NT2/D1 (cell line): ENCODE results near the gene RIC3.
A peak's percentile ranks its signal among the peaks of the same experiment; 100 is the strongest.

Experiments
- DNase-seq: peaks from one replicate; pipeline ENCODE4 v3.0.0-alpha.2; 2011; ENCODE audit warnings: low read depth, low spot score
- H3K27me3 ChIP-seq: 2 replicates; pipeline ENCODE4 v1.6.0; 2011; ENCODE audit warnings: mild to moderate bottlenecking; ENCODE audit not compliant: insufficient read length, insufficient read depth
- H3K36me3 ChIP-seq: 2 replicates; pipeline ENCODE4 v1.6.1; 2011; ENCODE audit warnings: mild to moderate bottlenecking, low read length, mixed read lengths; ENCODE audit not compliant: insufficient read depth, insufficient read length
- H3K4me1 ChIP-seq: 2 replicates; pipeline ENCODE4 v1.5.1; 2011; ENCODE audit not compliant: insufficient read depth, insufficient read length
- H3K4me3 ChIP-seq: 2 replicates; pipeline ENCODE4 v1.5.1; 2011; ENCODE audit warnings: low read depth; ENCODE audit not compliant: insufficient read length
- H3K9ac ChIP-seq: 2 replicates; pipeline ENCODE4 v1.6.0; 2011; ENCODE audit warnings: low read depth; ENCODE audit not compliant: insufficient read length
- H3K9me3 ChIP-seq: 2 replicates; pipeline ENCODE4 v1.5.1; 2011; ENCODE audit warnings: mild to moderate bottlenecking, low read length; ENCODE audit not compliant: insufficient read depth
- SUZ12 ChIP-seq: IDR thresholded peaks from 2 replicates; pipeline ENCODE4 v1.6.1; 2011; ENCODE audit not compliant: insufficient read length, insufficient read depth; ENCODE audit errors: extremely low read depth
- YY1 ChIP-seq: IDR thresholded peaks from 2 replicates; pipeline ENCODE4 v1.6.1; 2011; ENCODE audit not compliant: insufficient read length, insufficient read depth
- ZNF274 ChIP-seq: IDR thresholded peaks from 2 replicates; pipeline ENCODE4 v1.6.1; 2011; ENCODE audit warnings: mild to moderate bottlenecking, low read depth, low read length

RIC3 gene

DNA sequence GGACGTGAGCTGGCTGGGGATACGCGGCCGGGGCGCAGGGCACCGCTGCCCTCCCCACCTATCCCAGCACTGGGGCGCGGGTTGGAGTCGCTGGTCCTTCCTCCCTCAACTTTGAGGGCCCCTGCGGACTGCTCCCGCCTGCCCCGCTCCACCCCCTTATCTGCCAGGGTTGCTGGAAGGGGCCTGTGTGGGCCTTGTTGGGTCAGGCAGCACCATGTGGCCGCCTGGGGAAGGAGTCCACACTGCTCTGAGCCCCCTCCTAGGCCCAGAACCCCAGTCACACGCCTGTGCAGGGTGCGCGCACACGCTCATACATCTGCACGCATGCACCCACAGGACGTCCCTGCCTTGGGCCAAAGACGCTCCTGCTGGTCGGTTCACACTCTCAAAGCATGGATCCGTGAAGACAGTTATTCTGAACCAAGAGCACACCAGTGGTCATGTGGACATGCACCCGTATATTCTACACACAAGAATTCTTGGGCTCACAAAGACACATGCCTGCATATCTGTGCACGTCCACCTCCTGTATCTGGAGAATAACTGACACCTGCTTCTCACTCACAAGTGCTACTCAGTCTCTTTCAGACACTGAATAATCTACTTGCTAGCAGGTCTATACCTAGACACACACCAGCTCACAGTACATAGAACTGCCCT is 87.1 kb downstream of the RIC3 start:
- no peak for TF ChIP-seq ZNF274
- no peak for TF ChIP-seq YY1
- TF ChIP-seq SUZ12, result no peak
- peaks cover 29% of the 10 kb centered on the region for H3K27me3 ChIP-seq
- H3K36me3 ChIP-seq, result peaks cover 7% of the 10 kb centered on the region
- no peaks in the 10 kb centered on the region for H3K9me3 ChIP-seq
- peaks cover 29% of the 10 kb centered on the region for H3K4me1 ChIP-seq
- no peak for DNase-seq
- H3K9ac ChIP-seq, result peak overlapping the region; percentile 68
- peak overlapping the region; percentile 69 for H3K4me3 ChIP-seq

- peaks cover 29% of the 10 kb centered on the region for H3K27me3 ChIP-seq
- H3K36me3 ChIP-seq, result peaks cover 7% of the 10 kb centered on the region
- peak within 1 kb of the TSS; percentile 69 for H3K4me3 ChIP-seq
- no peak for DNase-seq
- peak within 1 kb of the TSS; percentile 68 for H3K9ac ChIP-seq
- H3K9me3 ChIP-seq, result no peaks in the 10 kb centered on the region
- TF ChIP-seq YY1, result no peak
- TF ChIP-seq ZNF274, result no peak
- TF ChIP-seq SUZ12, result no peak
- peaks cover 24% of the 10 kb centered on the region for H3K4me1 ChIP-seq
These were observed 87.9 kb downstream of the RIC3 start, which contains the start of gene TUB for GRCh38 chr11:8080674-8081590. Gene TUB, plus strand, starts transcription at chr11:8081211. Its CDS starts 300 bp downstream, at chr11:8081511.

DNA sequence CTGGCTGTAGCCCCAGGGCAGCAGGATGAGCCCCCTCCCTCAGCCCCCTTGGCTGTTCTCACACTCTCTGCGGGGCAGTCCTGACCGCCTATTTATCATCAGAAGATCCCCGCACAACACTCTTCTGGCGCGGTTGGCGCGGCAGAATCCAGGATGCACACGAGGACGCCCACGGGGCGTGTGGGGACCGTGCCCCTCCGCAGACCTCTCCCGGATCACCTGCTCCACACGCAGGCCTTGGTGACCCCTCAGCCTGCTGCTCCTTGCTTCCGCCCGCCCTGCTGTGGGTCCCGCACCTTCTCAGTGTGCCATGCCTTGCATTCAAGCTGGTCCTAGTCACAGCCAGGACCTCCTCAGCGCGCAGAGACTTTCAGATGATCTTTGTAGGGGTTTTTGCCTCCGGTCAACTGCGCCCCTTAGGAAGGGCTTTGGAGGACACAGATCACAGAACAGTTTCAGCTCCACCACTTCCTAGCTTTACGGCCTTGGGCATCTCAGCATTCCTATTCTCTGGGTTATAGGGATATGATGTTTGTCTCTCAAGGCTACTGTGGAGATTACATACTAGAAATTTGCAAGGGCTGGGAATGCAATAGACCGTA is 88.7 kb downstream of the RIC3 start:
- no peak for DNase-seq
- no peaks in the 10 kb centered on the region for H3K9me3 ChIP-seq
- H3K9ac ChIP-seq, result peak overlapping the region; percentile 66
- peak overlapping the region; percentile 69 for H3K4me3 ChIP-seq
- peaks cover 7% of the 10 kb centered on the region for H3K36me3 ChIP-seq
- H3K4me1 ChIP-seq, result peaks cover 19% of the 10 kb centered on the region
- H3K27me3 ChIP-seq, result peaks cover 29% of the 10 kb centered on the region
- TF ChIP-seq YY1 (no peak), ZNF274 (no peak), SUZ12 (no peak)

DNA sequence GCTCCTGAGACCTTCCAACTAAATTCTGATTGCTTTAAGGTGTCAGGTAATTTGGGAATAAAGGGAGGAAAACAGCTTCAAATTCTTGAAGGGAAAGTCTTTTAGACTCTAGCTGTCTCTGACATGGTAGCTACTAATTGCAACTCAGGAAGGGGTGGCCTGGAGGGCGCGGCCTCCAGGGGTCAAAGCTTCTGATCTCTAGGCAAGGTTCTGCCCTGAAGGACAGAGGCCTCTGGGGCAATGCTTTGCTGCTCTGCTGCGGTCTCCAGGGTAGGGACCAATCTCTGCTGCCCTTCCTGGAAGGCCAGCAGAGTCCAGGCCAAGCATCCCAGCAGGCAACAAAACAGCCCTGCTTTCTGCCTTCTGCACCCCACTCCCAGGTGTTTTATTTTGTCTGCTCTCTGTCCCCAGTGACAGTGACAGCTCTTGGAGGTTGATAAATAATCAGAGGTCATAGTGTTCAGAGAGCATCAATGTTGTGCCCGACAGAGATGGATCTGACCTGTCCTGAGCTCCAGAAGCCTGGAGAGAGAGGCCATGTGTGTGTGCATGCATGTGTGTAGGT is 89.6 kb downstream of the RIC3 start:
- no peak for TF ChIP-seq SUZ12
- TF ChIP-seq YY1, result no peak
- TF ChIP-seq ZNF274, result no peak
- peaks cover 29% of the 10 kb centered on the region for H3K27me3 ChIP-seq
- no peak overlapping the region for H3K9ac ChIP-seq
- peaks cover 7% of the 10 kb centered on the region for H3K36me3 ChIP-seq
- no peaks in the 10 kb centered on the region for H3K9me3 ChIP-seq
- DNase-seq, result no peak
- H3K4me3 ChIP-seq, result no peak overlapping the region
- H3K4me1 ChIP-seq, result peaks cover 16% of the 10 kb centered on the region

DNA sequence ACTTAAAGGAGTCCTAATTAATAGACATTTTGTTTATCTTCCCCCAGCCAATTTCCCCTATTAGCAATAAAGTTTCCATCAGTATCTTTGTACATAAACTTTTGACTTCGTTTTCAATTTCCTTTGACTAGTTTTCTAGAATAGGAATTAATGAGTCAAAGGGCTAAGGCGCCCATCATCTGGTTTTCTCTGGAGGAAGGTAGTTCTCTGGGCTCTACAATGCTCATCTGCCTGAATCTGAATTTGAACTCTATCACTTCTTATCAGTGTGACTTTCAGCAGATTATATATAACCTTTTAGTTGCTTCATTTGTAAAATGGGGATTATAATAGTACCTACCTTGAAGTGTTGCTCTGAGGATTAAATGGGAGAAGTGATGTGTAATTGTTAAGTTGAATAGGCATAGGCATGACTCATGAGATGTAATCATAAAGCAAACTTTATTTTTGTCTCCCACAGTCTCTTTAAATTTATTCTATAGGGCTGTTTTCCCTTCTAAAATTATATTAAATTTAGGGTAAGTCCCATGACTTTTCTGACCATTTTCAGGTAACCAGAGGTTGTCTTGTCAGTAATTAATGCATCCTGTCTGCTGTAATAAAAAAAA is 93.6 kb downstream of the RIC3 start:
- TF ChIP-seq SUZ12, result no peak
- no peak for TF ChIP-seq YY1
- TF ChIP-seq ZNF274, result no peak
- no peak overlapping the region for H3K4me3 ChIP-seq
- H3K4me1 ChIP-seq, result peaks cover 10% of the 10 kb centered on the region
- H3K36me3 ChIP-seq, result no peaks in the 10 kb centered on the region
- peaks cover 21% of the 10 kb centered on the region for H3K27me3 ChIP-seq
- H3K9ac ChIP-seq, result no peak overlapping the region
- H3K9me3 ChIP-seq, result no peaks in the 10 kb centered on the region
- DNase-seq, result no peak

- no peak for DNase-seq
- no peak overlapping the region for H3K9ac ChIP-seq
- H3K4me3 ChIP-seq, result no peak overlapping the region
- peaks cover 7% of the 10 kb centered on the region for H3K27me3 ChIP-seq
- H3K4me1 ChIP-seq, result peaks cover 10% of the 10 kb centered on the region
- TF ChIP-seq ZNF274, result no peak
- no peak for TF ChIP-seq SUZ12
- no peak for TF ChIP-seq YY1
- no peaks in the 10 kb centered on the region for H3K9me3 ChIP-seq
- no peaks in the 10 kb centered on the region for H3K36me3 ChIP-seq
These were observed 96.9 kb downstream of the RIC3 start for GRCh38 chr11:8071616-8072581.
